GM12878 (cell line): ENCODE results near the gene TMEM63C. TPM values are rescaled to one million over a fixed set of nuclear protein-coding genes. Genes with fewer than 3 reads are reported as not detected.

Source experiments
- ATAC-seq: fragments of 200-7000 bp; cut with Tn5 transposase; 3 replicates; pipeline ENCODE4 v1.9.1; 2020; ENCODE audit warnings: mild to moderate bottlenecking, moderate library complexity
- BruUV-seq: library from RNA; stranded (reverse); fragments of 400-500 nt; replicated peaks from 2 replicates; lab custom pipeline; 2021; lab: Mats Ljungman, UMichigan
- CTCF ChIA-PET: fragments of 300-600 bp; sonication (Branson Sonifier 250); formaldehyde crosslinking; extraction: SDS; loops from one replicate; lab custom pipeline; 2021; ENCODE audit warnings: inconsistent platforms; lab: Yijun Ruan, JAX
- POLR2A ChIA-PET: fragments of 350-600 bp; formaldehyde crosslinking; extraction: SDS; loops from one replicate; lab custom pipeline; 2021; ENCODE audit warnings: inconsistent platforms; lab: Charles Lee
- RAD21 ChIA-PET: fragments of 300-600 bp; sonication (Branson Sonifier 250); formaldehyde crosslinking; loops from one replicate; lab custom pipeline; 2023; ENCODE audit warnings: antibody characterized with exemption; ENCODE audit not compliant: unreplicated experiment; lab: Charles Lee
- SMC1A ChIA-PET: fragments of 300-600 bp; sonication (Branson Sonifier 250); formaldehyde crosslinking; loops from one replicate; lab custom pipeline; 2023; ENCODE audit not compliant: unreplicated experiment, uncharacterized antibody; lab: Charles Lee
- DNase-seq: peaks from one replicate; pipeline ENCODE4 v3.0.0-alpha.2; 2011; ENCODE audit warnings: low read depth, low spot score
- FAIRE-seq: peaks from 3 replicates; lab custom pipeline; 2011; peaks lifted over from hg19 to GRCh38; lab: Jason Lieb, UNC
- H2AFZ ChIP-seq: 2 replicates; pipeline ENCODE4 v1.6.0; 2011; ENCODE audit warnings: low read depth, low read length, control low read depth; ENCODE audit not compliant: control insufficient read depth
- H3K27ac ChIP-seq: 2 replicates; pipeline ENCODE4 v1.5.1; 2011; ENCODE audit warnings: control low read depth; ENCODE audit not compliant: control insufficient read depth, insufficient read depth
- H3K27me3 ChIP-seq, 2 experiments: replicated peaks in 1 of 2; 2 replicates each; pipeline versions ENCODE4 v1.6.0 to v1.6.1; 2011; ENCODE audit warnings: low read length in 1 of 2; ENCODE audit not compliant: control insufficient read depth in 2 of 2, insufficient read depth in 2 of 2
- H3K36me3 ChIP-seq, 2 experiments: 2 replicates each; pipeline ENCODE4 v1.5.1; 2011; ENCODE audit warnings: low read length in 1 of 2; ENCODE audit not compliant: control insufficient read depth in 2 of 2, insufficient read depth in 2 of 2
- H3K4me1 ChIP-seq: 2 replicates; pipeline ENCODE4 v1.6.1; 2011; ENCODE audit warnings: mild to moderate bottlenecking, low read length, moderate library complexity, mixed read lengths; ENCODE audit not compliant: control insufficient read depth, insufficient read depth
- H3K4me2 ChIP-seq: 2 replicates; pipeline ENCODE4 v1.6.0; 2011; ENCODE audit warnings: control low read depth; ENCODE audit not compliant: control insufficient read depth, insufficient read depth
- H3K4me3 ChIP-seq: fragments of 200-600 bp; sonication (generic); 2 replicates; pipeline ENCODE4 v1.5.1; 2016
- H3K79me2 ChIP-seq: 2 replicates; pipeline ENCODE4 v1.6.0; 2011; ENCODE audit warnings: low read length; ENCODE audit not compliant: control insufficient read depth, insufficient read depth
- H3K9ac ChIP-seq: 2 replicates; pipeline ENCODE4 v1.8.0; 2011; ENCODE audit warnings: low read length, control low read depth, mixed read lengths; ENCODE audit not compliant: control insufficient read depth, insufficient read depth
- H3K9me3 ChIP-seq: replicated peaks from 3 replicates; pipeline ENCODE4 v1.5.1; 2011; ENCODE audit warnings: mild to moderate bottlenecking, low read length; ENCODE audit not compliant: control insufficient read depth, insufficient read depth
- H4K20me1 ChIP-seq: 2 replicates; pipeline ENCODE4 v1.6.0; 2011; ENCODE audit not compliant: control insufficient read depth, insufficient read depth
- CTCF ChIP-seq, 3 experiments: IDR thresholded peaks in 2 of 3; conservative IDR thresholded peaks in 1 of 3; 2 replicates each; pipeline ENCODE4 v1.5.1; 2011; ENCODE audit warnings: low read depth in 3 of 3, low read length in 3 of 3, mild to moderate bottlenecking in 3 of 3, control low read depth in 2 of 3, moderate library complexity in 2 of 3, inconsistent platforms in 1 of 3, mixed read lengths in 1 of 3; ENCODE audit not compliant: control insufficient read depth in 2 of 3, insufficient read depth in 1 of 3; ENCODE audit errors: extremely low read depth in 1 of 3
- EGR1 ChIP-seq, 2 experiments: IDR thresholded peaks; 1 replicate in 1 of 2; 2 replicates in 1 of 2; pipeline ENCODE4 v1.6.1; 2011 to 2012; ENCODE audit warnings: low read depth in 2 of 2, low read length in 2 of 2, borderline replicate concordance in 1 of 2, mild to moderate bottlenecking in 1 of 2, moderate library complexity in 1 of 2
- RAD21 ChIP-seq: IDR thresholded peaks from 2 replicates; pipeline ENCODE4 v1.6.1; 2011; ENCODE audit warnings: mild to moderate bottlenecking, low read depth, low read length, moderate library complexity; ENCODE audit not compliant: insufficient read depth
- SMARCA5 ChIP-seq: fragments of 450-650 bp; IDR thresholded peaks from 2 replicates; pipeline ENCODE4 v1.6.1; 2017; ENCODE audit warnings: mild to moderate bottlenecking
- SMC3 ChIP-seq: IDR thresholded peaks from 2 replicates; pipeline ENCODE4 v1.6.1; 2011; ENCODE audit warnings: low read length, improper control_type of control experiment, borderline replicate concordance
- TCF12 ChIP-seq: IDR thresholded peaks from 2 replicates; pipeline ENCODE4 v1.6.1; 2011; ENCODE audit warnings: low read depth, mild to moderate bottlenecking, low read length
- WGBS: methylation state at CpG from one replicate; pipeline ENCODE4 v1.1.6; 2016; ENCODE audit warnings: low lambda C conversion rate; ENCODE audit not compliant: insufficient replicate concordance, insufficient coverage; ENCODE audit errors: missing lambda C conversion rate; 5-methylcytosine and 5-hydroxymethylcytosine counted together
- in situ Hi-C: fragments of 300-500 bp; cut with MboI; formaldehyde crosslinking; loops from 9 replicates; pipeline ENCODE4 v1.14.3; 2018; ENCODE audit warnings: mixed read lengths
- intact Hi-C: fragments of 100-400 bp; cut with micrococcal nuclease; formaldehyde crosslinking; loops from one replicate; pipeline ENCODE4 v1.14.2; 2022; ENCODE audit not compliant: unreplicated experiment
- polyA plus RNA-seq, 11 experiments: library from polyadenylated mRNA; depleted of rRNA in 4 of 11; unstranded in 6 of 11; stranded (reverse) in 5 of 11; fragments of >200 nt; fragmentation: Nextera tagmentation in 4 of 11; fragmentation: Illumina TruSeq in 1 of 11; extraction: Ambion mirVana in 4 of 11; extraction: Trizol in 1 of 11; gene quantifications; 1 replicate in 1 of 11; 2 replicates in 10 of 11; pipeline versions ENCODE4 v1.2.1 to v1.2.3, GENCODE V29; 2011 to 2016; ENCODE audit warnings: inconsistent platforms in 2 of 11, missing spikeins in 2 of 11, low read depth in 1 of 11
- total RNA-seq, 4 experiments: library from RNA; depleted of rRNA in 3 of 4; stranded (reverse); fragments of >200 nt in 3 of 4; fragmentation: Illumina TruSeq in 1 of 4; extraction: Trizol in 1 of 4; gene quantifications; 2 replicates each; pipeline versions ENCODE4 v1.2.1 to v1.2.3, GENCODE V29; 2013 to 2021

Gene TMEM63C
- total and polyA plus RNA-seq, 10 of the 15 experiments (the other 5 are each of a cell fraction or from before 2014, with no cell fraction given), result 0.06 to 1.3 (median 0.39) TPM; not detected in 4

GRCh38 chr14:77151918-77152588 lies 29.5 kb upstream of the TMEM63C start:
- Histone ChIP-seq H3K27me3 (peaks cover 0 to 2% of the 10 kb centered on the region in 2 experiments; a peak in 2 of 4 replicates), H4K20me1 (no peaks in the 10 kb centered on the region), H3K27ac (no peak overlapping the region), H3K4me1 (no peaks in the 10 kb centered on the region), H3K4me3 (no peak overlapping the region), H3K79me2 (no peaks in the 10 kb centered on the region), H3K4me2 (no peak overlapping the region), H2AFZ (no peak overlapping the region), H3K9ac (no peak overlapping the region), H3K36me3 (no peaks in the 10 kb centered on the region), H3K9me3 (no peaks in the 10 kb centered on the region)
- no TSS peak for BruUV-seq
- ChIA-PET CTCF (interaction anchor here (0.5 to 7.7 kb wide), 42 partner anchors 8 to 712 kb away, joined by 3 to 159 read pairs (median 4); partner anchors contain the start of gene ZDHHC22), RAD21 (interaction anchor here (0.6 to 3.4 kb wide), 17 partner anchors 26 to 402 kb away, joined by 3 to 48 read pairs (median 4); no protein-coding TSS in a partner anchor), SMC1A (interaction anchor here (0.6 to 5.3 kb wide), 15 partner anchors 15 to 390 kb away, joined by 3 to 45 read pairs (median 4); no protein-coding TSS in a partner anchor), POLR2A (no interaction called here)
- in situ Hi-C loops (loop anchor here (5.0 kb wide), 1 partner anchor 165 kb away; no protein-coding TSS in a partner anchor), intact Hi-C loops (loop anchor here (2.0 to 10.0 kb wide), 5 partner anchors 60 to 393 kb away; partner anchors contain the start of genes AHSA1 and VIPAS39)
- DNase-seq (no peak), FAIRE-seq (no peak), ATAC-seq (peak; percentile 91)
- WGBS, result 0% methylated on average over 2 of the region's 2 CpGs
- TF ChIP-seq RAD21, result peak; percentile 58
- TF ChIP-seq SMC3, result peak; percentile 17; the same call in 1 of the 2 replicates
- no peak for TF ChIP-seq EGR1 (IDR thresholded peaks at IDR 0.05; ENCODE audit: borderline replicate concordance in 1 of 2, low read depth in 2 of 2, low read length in 2 of 2)
- no peak for TF ChIP-seq TCF12
- peak; percentile 54; the same call in 1 of the 2 replicates for TF ChIP-seq SMARCA5
- TF ChIP-seq CTCF (IDR thresholded peaks at IDR 0.05 in 2 of 3, conservative IDR thresholded peaks at IDR 0.05 in 1 of 3; ENCODE audit: control insufficient read depth in 2 of 3, extremely low read depth in 1 of 3, insufficient read depth in 1 of 3, low read depth in 3 of 3, low read length in 3 of 3), result peak in 2 of 3 experiments; percentile 7 to 41; a peak in 3 of 6 replicates
